IMR-90 (cell line): ENCODE data around the gene STK33.

ENCODE experiments used
- POLR2A ChIP-seq: IDR thresholded peaks from 2 replicates; pipeline ENCODE4 v1.6.1; 2012; ENCODE audit warnings: mild to moderate bottlenecking, low read depth, low read length
- TF ChIP-seq, protein P1 (sequence below): conservative IDR thresholded peaks from 2 replicates; pipeline ENCODE4 v1.5.1; 2012; ENCODE audit warnings: mild to moderate bottlenecking, low read depth, low read length, improper control_type of control experiment

DNA sequence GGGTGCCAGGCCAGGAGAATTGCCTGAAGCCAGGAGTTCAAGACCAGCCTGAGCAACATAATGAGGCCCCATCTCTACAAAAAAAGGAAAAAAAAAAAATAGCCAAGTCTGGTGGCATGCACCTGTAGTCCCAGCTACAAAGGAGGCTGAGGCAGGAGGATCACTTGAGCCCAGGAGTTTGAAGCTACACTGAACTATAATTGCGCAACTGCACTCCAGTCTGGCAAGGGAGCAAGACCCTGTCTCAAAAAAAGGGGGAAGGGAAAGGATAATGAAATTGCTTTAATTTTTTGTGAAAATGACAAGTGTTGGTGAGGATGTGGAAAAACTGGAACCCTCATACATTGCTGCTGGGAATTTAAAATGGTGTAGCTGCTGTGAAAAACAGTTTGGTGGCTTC lies 19.2 kb downstream of the STK33 start:
- TF ChIP-seq, protein P1, sequence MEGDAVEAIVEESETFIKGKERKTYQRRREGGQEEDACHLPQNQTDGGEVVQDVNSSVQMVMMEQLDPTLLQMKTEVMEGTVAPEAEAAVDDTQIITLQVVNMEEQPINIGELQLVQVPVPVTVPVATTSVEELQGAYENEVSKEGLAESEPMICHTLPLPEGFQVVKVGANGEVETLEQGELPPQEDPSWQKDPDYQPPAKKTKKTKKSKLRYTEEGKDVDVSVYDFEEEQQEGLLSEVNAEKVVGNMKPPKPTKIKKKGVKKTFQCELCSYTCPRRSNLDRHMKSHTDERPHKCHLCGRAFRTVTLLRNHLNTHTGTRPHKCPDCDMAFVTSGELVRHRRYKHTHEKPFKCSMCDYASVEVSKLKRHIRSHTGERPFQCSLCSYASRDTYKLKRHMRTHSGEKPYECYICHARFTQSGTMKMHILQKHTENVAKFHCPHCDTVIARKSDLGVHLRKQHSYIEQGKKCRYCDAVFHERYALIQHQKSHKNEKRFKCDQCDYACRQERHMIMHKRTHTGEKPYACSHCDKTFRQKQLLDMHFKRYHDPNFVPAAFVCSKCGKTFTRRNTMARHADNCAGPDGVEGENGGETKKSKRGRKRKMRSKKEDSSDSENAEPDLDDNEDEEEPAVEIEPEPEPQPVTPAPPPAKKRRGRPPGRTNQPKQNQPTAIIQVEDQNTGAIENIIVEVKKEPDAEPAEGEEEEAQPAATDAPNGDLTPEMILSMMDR = no peak
- TF ChIP-seq POLR2A = no peak
